Stimulated activated CD8-positive, alpha-beta memory T cell treated with anti-CD3 and anti-CD28 coated beads, Interleukin-12 subunit alpha, Interleukin-12 subunit beta, amount 100 ng/mL, for 4 hours (primary cell): ENCODE results near the gene ATAD3B.
A peak's percentile ranks its signal among the peaks of the same experiment; 100 is the strongest.
"Not testable (repeated sequence)": the region's sequence is repeated elsewhere in the genome, so short reads cannot be mapped to it uniquely, and the experiment has no call there.

Source experiments
- DNase-seq: peaks from one replicate; pipeline ENCODE4 v3.0.0-alpha.2; 2020; ENCODE audit warnings: low read depth

Gene ATAD3B

GRCh38 chr1:1471389-1472052, at the start of gene ATAD3B:
TSS of gene ATAD3B (plus strand) at chr1:1471765. CDS start at chr1:1471885, 120 bp downstream.
- DNase-seq = peak; percentile 88

GRCh38 chr1:1421907-1422464, 49.6 kb upstream of the ATAD3B start:
- DNase-seq = no peak

- no peak for DNase-seq
Measured at GRCh38 chr1:1422465-1423244, 48.9 kb upstream of the ATAD3B start.

- DNase-seq = no peak
Measured at GRCh38 chr1:1423245-1423597, 48.3 kb upstream of the ATAD3B start.

GRCh38 chr1:1424707-1425106, 46.9 kb upstream of the ATAD3B start:
- no peak for DNase-seq

GRCh38 chr1:1425426-1425752, 46.2 kb upstream of the ATAD3B start:
- no peak for DNase-seq

GRCh38 chr1:1425753-1426495, 45.6 kb upstream of the ATAD3B start:
- DNase-seq = no peak

GRCh38 chr1:1426496-1427105, 45.0 kb upstream of the ATAD3B start:
- no peak for DNase-seq

GRCh38 chr1:1427106-1427819, 44.3 kb upstream of the ATAD3B start:
- no peak for DNase-seq

- no peak for DNase-seq
Measured at GRCh38 chr1:1427820-1428148, 43.8 kb upstream of the ATAD3B start.

GRCh38 chr1:1428174-1428573, 43.4 kb upstream of the ATAD3B start:
- DNase-seq = no peak

GRCh38 chr1:1428967-1429366, 42.6 kb upstream of the ATAD3B start:
- not testable (repeated sequence) for DNase-seq

GRCh38 chr1:1429671-1430073, 41.9 kb upstream of the ATAD3B start:
- DNase-seq = no peak

GRCh38 chr1:1430114-1430982, 41.2 kb upstream of the ATAD3B start:
- DNase-seq = no peak

- DNase-seq = no peak
Measured at GRCh38 chr1:1430992-1431844, 40.3 kb upstream of the ATAD3B start.

- no peak for DNase-seq
Measured at GRCh38 chr1:1431845-1432273, 39.7 kb upstream of the ATAD3B start.

GRCh38 chr1:1432274-1432950, 39.2 kb upstream of the ATAD3B start:
- DNase-seq = no peak

- DNase-seq = no peak
Measured at GRCh38 chr1:1432951-1433803, 38.4 kb upstream of the ATAD3B start.
